Glutamatergic neuron (in vitro differentiated cells): ENCODE measurements around the gene C2CD4C. TPM values are rescaled to one million over a fixed set of nuclear protein-coding genes. Genes with fewer than 3 reads are reported as not detected.
"Not testable (repeated sequence)": the region's sequence is repeated elsewhere in the genome, so short reads cannot be mapped to it uniquely, and the experiment has no call there.

ENCODE experiments used
- DNase-seq: peaks from one replicate; pipeline ENCODE4 v3.0.0; 2022
- H3K27ac Mint-ChIP-seq: one replicate; pipeline ENCODE4 v1.8.0; 2020; ENCODE audit warnings: mild to moderate bottlenecking, mixed read lengths, inconsistent platforms; ENCODE audit not compliant: unreplicated experiment
- H3K27me3 Mint-ChIP-seq: one replicate; pipeline ENCODE4 v1.8.0; 2020; ENCODE audit warnings: mild to moderate bottlenecking, moderate library complexity, mixed read lengths, inconsistent platforms; ENCODE audit not compliant: unreplicated experiment
- H3K36me3 Mint-ChIP-seq: one replicate; pipeline ENCODE4 v1.8.0; 2020; ENCODE audit warnings: mild to moderate bottlenecking, mixed read lengths, inconsistent platforms; ENCODE audit not compliant: unreplicated experiment
- H3K4me1 Mint-ChIP-seq: one replicate; pipeline ENCODE4 v1.8.0; 2020; ENCODE audit warnings: mild to moderate bottlenecking, low read depth, mixed read lengths, inconsistent platforms; ENCODE audit not compliant: unreplicated experiment
- H3K4me3 Mint-ChIP-seq: one replicate; pipeline ENCODE4 v1.8.0; 2020; ENCODE audit warnings: mild to moderate bottlenecking, mixed read lengths, inconsistent platforms; ENCODE audit not compliant: unreplicated experiment
- H3K9me3 Mint-ChIP-seq: one replicate; pipeline ENCODE4 v1.8.0; 2020; ENCODE audit warnings: mild to moderate bottlenecking, moderate library complexity, mixed read lengths, inconsistent platforms; ENCODE audit not compliant: unreplicated experiment
- CTCF ChIP-seq: fragments of 200-600 bp; sonication (generic); IDR thresholded peaks from one replicate; pipeline ENCODE4 v1.5.0; 2021; ENCODE audit not compliant: partially characterized antibody, unreplicated experiment
- total RNA-seq: library from RNA; stranded (reverse); fragmentation: NEBNext Ultra II Directional; extraction: Animal tissue kit (Norgen Biotek cat#: 25700); gene quantifications from one replicate; pipeline ENCODE4 v1.2.1, GENCODE V29; 2021; ENCODE audit not compliant: unreplicated experiment

The C2CD4C gene
- total RNA-seq, 1 donor from 2014 or later: 9.6 TPM

DNA sequence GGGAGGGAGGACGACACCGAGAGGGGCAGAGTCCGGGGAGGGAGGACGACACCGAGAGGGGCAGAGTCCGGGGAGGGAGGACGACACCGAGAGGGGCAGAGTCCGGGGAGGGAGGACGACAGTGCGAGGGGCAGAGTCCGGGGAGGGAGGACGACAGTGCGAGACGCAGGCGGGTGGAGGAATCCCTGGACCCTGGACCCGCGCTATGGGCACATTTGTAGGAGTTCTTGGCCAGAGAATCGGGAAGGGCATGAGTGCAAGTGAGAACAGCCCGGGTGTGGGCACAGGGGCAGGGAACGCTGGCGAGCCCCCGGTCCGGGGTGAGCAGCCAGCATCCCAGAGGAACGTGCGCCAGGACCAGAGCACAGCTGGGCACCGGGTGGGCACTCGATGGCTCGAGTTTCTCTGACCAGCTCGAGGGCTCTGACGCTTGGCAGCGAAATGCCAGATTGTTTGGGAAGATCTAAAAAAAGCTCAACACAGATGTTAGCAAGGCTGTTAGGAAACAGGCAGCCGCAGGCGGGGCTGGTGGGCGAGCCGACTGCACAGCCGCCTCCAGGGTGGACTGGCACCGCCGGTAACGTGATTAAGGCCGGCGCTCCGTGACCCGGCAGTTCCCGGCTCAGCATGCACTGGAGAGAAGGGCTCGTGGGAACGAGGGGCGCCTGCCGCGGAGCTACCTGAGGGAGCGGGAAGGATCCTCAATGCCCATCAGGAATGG, 17.9 kb upstream of the C2CD4C start:
- TF ChIP-seq CTCF: no peak
- no peak for DNase-seq
- H3K36me3 Mint-ChIP-seq: peaks cover 29% of the 10 kb centered on the region
- H3K4me3 Mint-ChIP-seq: no peak overlapping the region
- no peak overlapping the region for H3K27ac Mint-ChIP-seq
- H3K9me3 Mint-ChIP-seq: peaks cover 26% of the 10 kb centered on the region
- H3K27me3 Mint-ChIP-seq: peaks cover 11% of the 10 kb centered on the region
- H3K4me1 Mint-ChIP-seq: peaks cover 8% of the 10 kb centered on the region

GRCh38 chr19:425056-425455, 16.1 kb upstream of the C2CD4C start:
- no peak for DNase-seq
- Mint-ChIP-seq H3K27me3 (peaks cover 10% of the 10 kb centered on the region), H3K9me3 (peaks cover 23% of the 10 kb centered on the region), H3K36me3 (peaks cover 27% of the 10 kb centered on the region), H3K4me1 (peaks cover 8% of the 10 kb centered on the region), H3K4me3 (no peak overlapping the region), H3K27ac (no peak overlapping the region)
- no peak for TF ChIP-seq CTCF

GRCh38 chr19:424546-424945, 15.6 kb upstream of the C2CD4C start:
- peaks cover 22% of the 10 kb centered on the region for H3K36me3 Mint-ChIP-seq
- DNase-seq: no peak
- peaks cover 8% of the 10 kb centered on the region for H3K27me3 Mint-ChIP-seq
- TF ChIP-seq CTCF: no peak
- H3K4me1 Mint-ChIP-seq: peaks cover 8% of the 10 kb centered on the region
- H3K4me3 Mint-ChIP-seq: no peak overlapping the region
- no peak overlapping the region for H3K27ac Mint-ChIP-seq
- H3K9me3 Mint-ChIP-seq: peaks cover 21% of the 10 kb centered on the region

DNA sequence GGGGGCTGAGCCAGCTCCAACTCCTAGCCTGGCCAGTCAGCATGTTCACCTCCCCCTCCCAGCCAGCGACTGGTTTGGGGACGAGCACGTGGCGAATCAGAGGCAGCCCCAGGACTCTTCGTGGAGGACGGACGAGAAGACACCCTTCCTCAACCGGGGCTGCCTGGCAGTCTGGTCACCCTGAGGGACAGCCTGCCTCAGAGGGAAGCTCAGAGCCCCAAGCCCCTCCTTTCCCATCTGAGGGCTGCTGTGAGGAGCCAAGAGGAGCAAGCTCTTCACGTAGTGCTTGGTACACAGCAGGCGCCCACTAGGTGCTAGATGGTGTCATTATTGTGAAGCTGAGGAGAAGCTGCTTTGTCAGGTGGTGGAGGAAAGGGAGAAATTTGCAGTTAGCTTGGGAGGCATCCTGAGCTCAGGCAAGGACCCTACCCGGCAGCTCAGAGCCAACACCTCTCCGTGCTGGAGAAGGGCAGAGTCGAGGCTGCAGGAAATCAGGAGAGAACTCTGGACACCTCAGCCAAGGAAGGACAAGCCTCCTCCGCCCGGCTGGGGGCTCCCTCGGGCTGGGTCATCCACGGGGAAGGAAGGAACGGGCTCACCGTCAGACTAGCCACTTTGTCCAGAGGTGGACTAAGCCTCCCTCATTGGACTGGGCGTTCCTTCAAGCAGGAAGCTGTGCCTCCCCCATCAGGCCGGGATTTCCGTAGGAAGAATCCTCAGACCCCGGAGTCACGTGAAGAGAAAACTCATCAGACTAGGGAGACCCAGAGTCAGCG, 14.9 kb upstream of the C2CD4C start:
- Mint-ChIP-seq H3K4me1 (peaks cover 8% of the 10 kb centered on the region), H3K27me3 (peaks cover 8% of the 10 kb centered on the region), H3K27ac (no peak overlapping the region), H3K4me3 (no peak overlapping the region), H3K36me3 (peaks cover 17% of the 10 kb centered on the region), H3K9me3 (peaks cover 20% of the 10 kb centered on the region)
- TF ChIP-seq CTCF: no peak
- no peak for DNase-seq

GRCh38 chr19:422917-423226, 13.9 kb upstream of the C2CD4C start:
- DNase-seq, H3K36me3 Mint-ChIP-seq, H3K4me1 Mint-ChIP-seq, H3K4me3 Mint-ChIP-seq: not testable (repeated sequence)
- Mint-ChIP-seq H3K9me3 (peaks cover 20% of the 10 kb centered on the region), H3K27me3 (peaks cover 13% of the 10 kb centered on the region), H3K27ac (peak overlapping the region; percentile 76)
